MM.1S (cell line): Measurements from ENCODE around the gene GAS7.

ENCODE experiments used
- DNase-seq: peaks from one replicate; pipeline ENCODE4 v3.0.0-alpha.2; 2015
- H2AFZ ChIP-seq: fragments of 300-600 bp; sonication (generic); 2 replicates; pipeline ENCODE4 v1.6.0; 2016; ENCODE audit warnings: antibody characterized with exemption, low read length
- H3F3A ChIP-seq: fragments of 300-600 bp; sonication (generic); 2 replicates; pipeline ENCODE4 v1.6.1; 2016; ENCODE audit warnings: mild to moderate bottlenecking, antibody characterized with exemption, low read length, moderate library complexity, mixed read lengths; ENCODE audit not compliant: insufficient read depth
- H3K27ac ChIP-seq: fragments of 300-600 bp; sonication (generic); 2 replicates; pipeline ENCODE4 v1.5.1; 2016; ENCODE audit warnings: mild to moderate bottlenecking, low read length
- H3K27me3 ChIP-seq: fragments of 300-600 bp; sonication (generic); replicated peaks from 2 replicates; pipeline ENCODE4 v1.6.0; 2016; ENCODE audit warnings: low read length; ENCODE audit not compliant: insufficient read depth
- H3K36me3 ChIP-seq: fragments of 300-600 bp; sonication (generic); replicated peaks from 2 replicates; pipeline ENCODE4 v1.6.1; 2016; ENCODE audit warnings: mild to moderate bottlenecking, low read length, mixed read lengths; ENCODE audit not compliant: insufficient read depth
- H3K4me1 ChIP-seq: fragments of 300-600 bp; sonication (generic); 2 replicates; pipeline ENCODE4 v1.6.1; 2016; ENCODE audit warnings: low read length, mixed read lengths
- H3K4me2 ChIP-seq: fragments of 300-600 bp; sonication (generic); 2 replicates; pipeline ENCODE4 v1.6.0; 2016; ENCODE audit warnings: low read depth, low read length
- H3K4me3 ChIP-seq: fragments of 300-600 bp; sonication (generic); 2 replicates; pipeline ENCODE4 v1.5.1; 2016; ENCODE audit warnings: low read length, mixed read lengths
- H3K79me2 ChIP-seq: fragments of 300-600 bp; sonication (generic); 2 replicates; pipeline ENCODE4 v1.6.1; 2016; ENCODE audit warnings: mixed run types, low read length, mixed read lengths
- H3K9ac ChIP-seq: fragments of 300-600 bp; sonication (generic); 2 replicates; pipeline ENCODE4 v1.6.1; 2016; ENCODE audit warnings: low read length, mixed read lengths
- H3K9me2 ChIP-seq: fragments of 300-600 bp; sonication (generic); replicated peaks from 2 replicates; pipeline ENCODE4 v1.6.1; 2016; ENCODE audit warnings: mild to moderate bottlenecking, low read length, mixed read lengths; ENCODE audit not compliant: insufficient read depth
- H3K9me3 ChIP-seq: fragments of 300-600 bp; sonication (generic); replicated peaks from 2 replicates; pipeline ENCODE4 v1.6.1; 2016; ENCODE audit warnings: mild to moderate bottlenecking, low read length, mixed read lengths; ENCODE audit not compliant: insufficient read depth
- H4K20me1 ChIP-seq: fragments of 300-600 bp; sonication (generic); 2 replicates; pipeline ENCODE4 v1.6.1; 2016; ENCODE audit warnings: mild to moderate bottlenecking, low read length, moderate library complexity, mixed read lengths; ENCODE audit not compliant: insufficient read depth
- CTCF ChIP-seq: fragments of 300-600 bp; sonication (generic); IDR thresholded peaks from 2 replicates; pipeline ENCODE4 v1.5.1; 2016; ENCODE audit warnings: antibody characterized with exemption, low read length, mixed read lengths
- EZH2 ChIP-seq: fragments of 300-600 bp; sonication (generic); optimal IDR thresholded peaks from 2 replicates; pipeline ENCODE3; 2017; ENCODE audit warnings: low read depth, mild to moderate bottlenecking, antibody characterized with exemption, low read length, mixed read lengths
- EZH2phosphoT487 ChIP-seq: fragments of 300-600 bp; sonication (generic); IDR thresholded peaks from 2 replicates; pipeline ENCODE4 v1.6.1; 2018; ENCODE audit warnings: antibody characterized with exemption, low read length

Gene GAS7

GRCh38 chr17:10034719-10035475 lies 163.5 kb downstream of the GAS7 start:
- Histone ChIP-seq H3K27me3 (no peaks in the 10 kb centered on the region), H3K9ac (no peak overlapping the region)

GRCh38 chr17:10033959-10034358 lies 164.4 kb downstream of the GAS7 start:
- Histone ChIP-seq H3K79me2 (no peaks in the 10 kb centered on the region), H3K4me1 (no peaks in the 10 kb centered on the region), H3K4me2 (no peak overlapping the region), H3K4me3 (no peak overlapping the region), H3K36me3 (no peaks in the 10 kb centered on the region), H3K9ac (no peak overlapping the region), H3F3A (no peaks in the 10 kb centered on the region), H3K27ac (no peak overlapping the region), H3K9me3 (no peaks in the 10 kb centered on the region), H2AFZ (no peak overlapping the region), H4K20me1 (no peaks in the 10 kb centered on the region), H3K27me3 (peaks cover 3% of the 10 kb centered on the region; the same call in 1 of the 2 replicates), H3K9me2 (no peaks in the 10 kb centered on the region)
- TF ChIP-seq EZH2 (no peak), CTCF (no peak), EZH2phosphoT487 (no peak)
- DNase-seq, result no peak

More at GRCh38 chr17:10034719-10035475, 163.5 kb downstream of the GAS7 start:
- Histone ChIP-seq H3K4me3 (no peak overlapping the region), H3K27ac (no peak overlapping the region), H3K36me3 (no peaks in the 10 kb centered on the region), H3F3A (no peaks in the 10 kb centered on the region), H4K20me1 (no peaks in the 10 kb centered on the region), H3K4me1 (no peaks in the 10 kb centered on the region), H3K9me3 (no peaks in the 10 kb centered on the region), H3K4me2 (no peak overlapping the region), H2AFZ (no peak overlapping the region), H3K9me2 (no peaks in the 10 kb centered on the region), H3K79me2 (no peaks in the 10 kb centered on the region)
- no peak for DNase-seq
- TF ChIP-seq EZH2, result no peak
- TF ChIP-seq EZH2phosphoT487, result no peak

GRCh38 chr17:10033449-10033848 lies 165.0 kb downstream of the GAS7 start:
- Histone ChIP-seq H4K20me1 (no peaks in the 10 kb centered on the region), H3K27me3 (peaks cover 8% of the 10 kb centered on the region; the same call in 1 of the 2 replicates), H3K79me2 (no peaks in the 10 kb centered on the region), H3K9me3 (no peaks in the 10 kb centered on the region), H3K36me3 (no peaks in the 10 kb centered on the region), H3K4me2 (no peak overlapping the region), H3K4me3 (no peak overlapping the region), H3F3A (no peaks in the 10 kb centered on the region), H3K4me1 (no peaks in the 10 kb centered on the region), H2AFZ (no peak overlapping the region), H3K9me2 (no peaks in the 10 kb centered on the region), H3K27ac (no peak overlapping the region), H3K9ac (no peak overlapping the region)
- DNase-seq, result no peak
- TF ChIP-seq CTCF, result no peak
- TF ChIP-seq EZH2, result no peak
